HepG2 (cell line): Measurements from ENCODE around the gene CDC42BPG. TPM values are rescaled to one million over a fixed set of nuclear protein-coding genes. Genes with fewer than 3 reads are reported as not detected.

Source experiments
- HNRNPH1 ChIP-seq: fragments of 200-400 bp; formaldehyde crosslinking; optimal IDR thresholded peaks from 2 replicates; pipeline ENCODE3; 2017; ENCODE audit warnings: mild to moderate bottlenecking, low read depth, low read length
- RBAK ChIP-seq: sonication (generic); formaldehyde crosslinking; IDR thresholded peaks from 2 replicates; pipeline ENCODE4 v1.5.1; 2020; ENCODE audit warnings: mild to moderate bottlenecking, missing genetic modification reagents
- RNF2 ChIP-seq: fragments of 450-650 bp; conservative IDR thresholded peaks from 2 replicates; pipeline ENCODE4 v1.6.1; 2016; ENCODE audit warnings: low read depth
- RXRA ChIP-seq: sonication (generic); formaldehyde crosslinking; IDR thresholded peaks from 2 replicates; pipeline ENCODE4 v1.5.1; 2020; ENCODE audit warnings: missing genetic modification reagents
- SCMH1 ChIP-seq: sonication (generic); formaldehyde crosslinking; IDR thresholded peaks from 2 replicates; pipeline ENCODE4 v1.9.0; 2021; ENCODE audit warnings: missing genetic modification reagents, mild to moderate bottlenecking, borderline replicate concordance
- ZBTB7A ChIP-seq: sonication (generic); formaldehyde crosslinking; IDR thresholded peaks from 2 replicates; pipeline ENCODE4 v1.8.0; 2022; ENCODE audit warnings: mild to moderate bottlenecking, missing genetic modification reagents
- ZEB1 ChIP-seq: IDR thresholded peaks from 2 replicates; pipeline ENCODE4 v1.6.1; 2012; ENCODE audit warnings: mild to moderate bottlenecking, low read depth, inconsistent platforms; ENCODE audit not compliant: insufficient replicate concordance
- ZFP90 ChIP-seq: sonication (generic); formaldehyde crosslinking; IDR thresholded peaks from 2 replicates; pipeline ENCODE4 v1.8.0; 2022; ENCODE audit warnings: missing genetic modification reagents, mild to moderate bottlenecking, inconsistent platforms, borderline replicate concordance
- ZFY ChIP-seq: sonication (generic); formaldehyde crosslinking; IDR thresholded peaks from 2 replicates; pipeline ENCODE4 v1.4.0; 2020; ENCODE audit warnings: missing genetic modification reagents
- ZNF20 ChIP-seq: sonication (generic); formaldehyde crosslinking; IDR thresholded peaks from 2 replicates; pipeline ENCODE4 v1.4.0; 2020; ENCODE audit warnings: mild to moderate bottlenecking, moderate library complexity, missing genetic modification reagents
- ZNF225 ChIP-seq: sonication (generic); formaldehyde crosslinking; IDR thresholded peaks from 2 replicates; pipeline ENCODE4 v1.4.0; 2020; ENCODE audit warnings: mild to moderate bottlenecking, missing genetic modification reagents
- ZNF768 ChIP-seq: sonication (generic); formaldehyde crosslinking; IDR thresholded peaks from 2 replicates; pipeline ENCODE4 v1.4.0; 2020; ENCODE audit warnings: missing genetic modification reagents
- polyA plus RNA-seq, 8 experiments: library from polyadenylated mRNA; depleted of rRNA in 3 of 8; stranded (reverse) in 7 of 8; unstranded in 1 of 8; fragments of >200 nt; fragmentation: Illumina TruSeq in 4 of 8; extraction: Trizol in 4 of 8; gene quantifications; 2 replicates each; pipeline versions ENCODE4 v1.2.1 to v1.2.3, GENCODE V29; 2011 to 2016; ENCODE audit warnings: low read depth in 4 of 8, missing spikeins in 1 of 8, mixed read lengths in 1 of 8; ENCODE audit not compliant: insufficient read depth in 1 of 8
- total RNA-seq, 5 experiments: library from RNA; depleted of rRNA; stranded (reverse); fragments of >200 nt; fragmentation: Illumina TruSeq; extraction: Trizol; gene quantifications; 2 replicates each; pipeline ENCODE4 v1.2.3, GENCODE V29; 2016; ENCODE audit warnings: low read depth in 1 of 5
- TF ChIP-seq, protein P1 (sequence below): sonication (generic); formaldehyde crosslinking; IDR thresholded peaks from 2 replicates; pipeline ENCODE4 v1.4.0; 2020; ENCODE audit warnings: missing genetic modification reagents
- TF ChIP-seq, protein P2 (sequence below): sonication (generic); formaldehyde crosslinking; IDR thresholded peaks from 2 replicates; pipeline ENCODE4 v1.4.0; 2020; ENCODE audit warnings: missing genetic modification reagents
- TF ChIP-seq, protein P3 (sequence below): sonication (generic); formaldehyde crosslinking; IDR thresholded peaks from 2 replicates; pipeline ENCODE4 v1.5.0; 2020; ENCODE audit warnings: missing genetic modification reagents, mild to moderate bottlenecking, borderline replicate concordance
- TF ChIP-seq, protein P4 (sequence below): sonication (generic); formaldehyde crosslinking; conservative IDR thresholded peaks from 2 replicates; pipeline ENCODE4 v1.8.0; 2022; ENCODE audit warnings: low read depth, missing genetic modification reagents
- TF ChIP-seq, protein P5 (sequence below): sonication (generic); formaldehyde crosslinking; conservative IDR thresholded peaks from 2 replicates; pipeline ENCODE4 v1.4.0; 2020; ENCODE audit warnings: missing genetic modification reagents

CDC42BPG gene
- total and polyA plus RNA-seq, 2 of the 13 experiments (the other 11 are each of a cell fraction or from before 2014, with no cell fraction given), result 0.55 to 1.4 TPM

DNA sequence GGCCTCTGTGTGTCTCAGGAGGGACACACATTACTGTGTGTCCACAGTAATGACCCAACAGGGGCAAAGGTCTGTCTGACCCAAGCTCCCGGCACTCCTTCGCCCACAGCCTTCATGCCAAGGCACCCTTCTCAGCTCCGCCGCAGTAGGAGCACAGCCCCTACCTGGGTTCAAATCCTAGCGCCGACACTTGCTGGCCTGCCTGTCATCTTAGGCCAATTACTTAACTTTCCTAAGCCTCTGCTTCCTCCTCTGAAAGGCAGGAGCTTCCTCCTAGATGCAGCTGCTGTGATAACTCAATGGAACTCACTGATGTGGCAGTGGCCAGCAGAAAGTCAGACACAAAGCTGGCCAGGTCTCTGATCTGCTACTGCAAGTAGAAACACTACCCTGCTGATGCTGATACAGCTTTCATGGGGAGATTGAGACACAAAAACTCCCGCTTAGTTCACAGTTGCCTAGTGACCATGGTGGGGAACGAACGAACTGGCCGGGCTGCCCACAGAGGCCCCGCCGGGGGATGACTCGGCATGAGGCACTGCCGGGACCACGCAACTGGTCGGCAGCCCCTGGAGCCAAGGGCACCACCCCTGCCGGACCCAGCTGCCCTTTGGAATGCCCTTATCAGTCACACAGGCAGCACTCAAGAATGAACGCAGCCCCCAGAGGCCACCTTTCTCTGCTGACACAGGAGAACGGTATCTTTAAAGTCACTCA lies 25.9 kb upstream of the CDC42BPG start (continued):
- TF ChIP-seq, protein P1, sequence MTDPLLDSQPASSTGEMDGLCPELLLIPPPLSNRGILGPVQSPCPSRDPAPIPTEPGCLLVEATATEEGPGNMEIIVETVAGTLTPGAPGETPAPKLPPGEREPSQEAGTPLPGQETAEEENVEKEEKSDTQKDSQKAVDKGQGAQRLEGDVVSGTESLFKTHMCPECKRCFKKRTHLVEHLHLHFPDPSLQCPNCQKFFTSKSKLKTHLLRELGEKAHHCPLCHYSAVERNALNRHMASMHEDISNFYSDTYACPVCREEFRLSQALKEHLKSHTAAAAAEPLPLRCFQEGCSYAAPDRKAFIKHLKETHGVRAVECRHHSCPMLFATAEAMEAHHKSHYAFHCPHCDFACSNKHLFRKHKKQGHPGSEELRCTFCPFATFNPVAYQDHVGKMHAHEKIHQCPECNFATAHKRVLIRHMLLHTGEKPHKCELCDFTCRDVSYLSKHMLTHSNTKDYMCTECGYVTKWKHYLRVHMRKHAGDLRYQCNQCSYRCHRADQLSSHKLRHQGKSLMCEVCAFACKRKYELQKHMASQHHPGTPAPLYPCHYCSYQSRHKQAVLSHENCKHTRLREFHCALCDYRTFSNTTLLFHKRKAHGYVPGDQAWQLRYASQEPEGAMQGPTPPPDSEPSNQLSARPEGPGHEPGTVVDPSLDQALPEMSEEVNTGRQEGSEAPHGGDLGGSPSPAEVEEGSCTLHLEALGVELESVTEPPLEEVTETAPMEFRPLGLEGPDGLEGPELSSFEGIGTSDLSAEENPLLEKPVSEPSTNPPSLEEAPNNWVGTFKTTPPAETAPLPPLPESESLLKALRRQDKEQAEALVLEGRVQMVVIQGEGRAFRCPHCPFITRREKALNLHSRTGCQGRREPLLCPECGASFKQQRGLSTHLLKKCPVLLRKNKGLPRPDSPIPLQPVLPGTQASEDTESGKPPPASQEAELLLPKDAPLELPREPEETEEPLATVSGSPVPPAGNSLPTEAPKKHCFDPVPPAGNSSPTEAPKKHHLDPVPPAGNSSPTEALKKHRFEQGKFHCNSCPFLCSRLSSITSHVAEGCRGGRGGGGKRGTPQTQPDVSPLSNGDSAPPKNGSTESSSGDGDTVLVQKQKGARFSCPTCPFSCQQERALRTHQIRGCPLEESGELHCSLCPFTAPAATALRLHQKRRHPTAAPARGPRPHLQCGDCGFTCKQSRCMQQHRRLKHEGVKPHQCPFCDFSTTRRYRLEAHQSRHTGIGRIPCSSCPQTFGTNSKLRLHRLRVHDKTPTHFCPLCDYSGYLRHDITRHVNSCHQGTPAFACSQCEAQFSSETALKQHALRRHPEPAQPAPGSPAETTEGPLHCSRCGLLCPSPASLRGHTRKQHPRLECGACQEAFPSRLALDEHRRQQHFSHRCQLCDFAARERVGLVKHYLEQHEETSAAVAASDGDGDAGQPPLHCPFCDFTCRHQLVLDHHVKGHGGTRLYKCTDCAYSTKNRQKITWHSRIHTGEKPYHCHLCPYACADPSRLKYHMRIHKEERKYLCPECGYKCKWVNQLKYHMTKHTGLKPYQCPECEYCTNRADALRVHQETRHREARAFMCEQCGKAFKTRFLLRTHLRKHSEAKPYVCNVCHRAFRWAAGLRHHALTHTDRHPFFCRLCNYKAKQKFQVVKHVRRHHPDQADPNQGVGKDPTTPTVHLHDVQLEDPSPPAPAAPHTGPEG (CRISPR knock-in tag), result no peak
- no peak for TF ChIP-seq RNF2
- TF ChIP-seq RXRA (CRISPR knock-in tag), result peak; percentile 51; the same call in 1 of the 2 replicates
- TF ChIP-seq, protein P2, sequence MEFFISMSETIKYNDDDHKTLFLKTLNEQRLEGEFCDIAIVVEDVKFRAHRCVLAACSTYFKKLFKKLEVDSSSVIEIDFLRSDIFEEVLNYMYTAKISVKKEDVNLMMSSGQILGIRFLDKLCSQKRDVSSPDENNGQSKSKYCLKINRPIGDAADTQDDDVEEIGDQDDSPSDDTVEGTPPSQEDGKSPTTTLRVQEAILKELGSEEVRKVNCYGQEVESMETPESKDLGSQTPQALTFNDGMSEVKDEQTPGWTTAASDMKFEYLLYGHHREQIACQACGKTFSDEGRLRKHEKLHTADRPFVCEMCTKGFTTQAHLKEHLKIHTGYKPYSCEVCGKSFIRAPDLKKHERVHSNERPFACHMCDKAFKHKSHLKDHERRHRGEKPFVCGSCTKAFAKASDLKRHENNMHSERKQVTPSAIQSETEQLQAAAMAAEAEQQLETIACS (CRISPR knock-in tag), result no peak
- 0 out of 2 replicates have a peak, but pooled peaks have one; percentile 4 for TF ChIP-seq ZNF768
- TF ChIP-seq HNRNPH1, result no peak
- TF ChIP-seq ZNF225 (CRISPR knock-in tag), result no peak
- TF ChIP-seq RBAK, result no peak
- TF ChIP-seq, protein P3, sequence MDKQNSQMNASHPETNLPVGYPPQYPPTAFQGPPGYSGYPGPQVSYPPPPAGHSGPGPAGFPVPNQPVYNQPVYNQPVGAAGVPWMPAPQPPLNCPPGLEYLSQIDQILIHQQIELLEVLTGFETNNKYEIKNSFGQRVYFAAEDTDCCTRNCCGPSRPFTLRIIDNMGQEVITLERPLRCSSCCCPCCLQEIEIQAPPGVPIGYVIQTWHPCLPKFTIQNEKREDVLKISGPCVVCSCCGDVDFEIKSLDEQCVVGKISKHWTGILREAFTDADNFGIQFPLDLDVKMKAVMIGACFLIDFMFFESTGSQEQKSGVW (CRISPR knock-in tag), result no peak
- TF ChIP-seq ZBTB7A (CRISPR knock-in tag), result 0 out of 2 replicates have a peak, but pooled peaks have one; percentile 75
- no peak for TF ChIP-seq ZNF20 (CRISPR knock-in tag)
- TF ChIP-seq, protein P4, sequence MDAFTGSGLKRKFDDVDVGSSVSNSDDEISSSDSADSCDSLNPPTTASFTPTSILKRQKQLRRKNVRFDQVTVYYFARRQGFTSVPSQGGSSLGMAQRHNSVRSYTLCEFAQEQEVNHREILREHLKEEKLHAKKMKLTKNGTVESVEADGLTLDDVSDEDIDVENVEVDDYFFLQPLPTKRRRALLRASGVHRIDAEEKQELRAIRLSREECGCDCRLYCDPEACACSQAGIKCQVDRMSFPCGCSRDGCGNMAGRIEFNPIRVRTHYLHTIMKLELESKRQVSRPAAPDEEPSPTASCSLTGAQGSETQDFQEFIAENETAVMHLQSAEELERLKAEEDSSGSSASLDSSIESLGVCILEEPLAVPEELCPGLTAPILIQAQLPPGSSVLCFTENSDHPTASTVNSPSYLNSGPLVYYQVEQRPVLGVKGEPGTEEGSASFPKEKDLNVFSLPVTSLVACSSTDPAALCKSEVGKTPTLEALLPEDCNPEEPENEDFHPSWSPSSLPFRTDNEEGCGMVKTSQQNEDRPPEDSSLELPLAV, result no peak
- no peak for TF ChIP-seq SCMH1
- TF ChIP-seq, protein P5, sequence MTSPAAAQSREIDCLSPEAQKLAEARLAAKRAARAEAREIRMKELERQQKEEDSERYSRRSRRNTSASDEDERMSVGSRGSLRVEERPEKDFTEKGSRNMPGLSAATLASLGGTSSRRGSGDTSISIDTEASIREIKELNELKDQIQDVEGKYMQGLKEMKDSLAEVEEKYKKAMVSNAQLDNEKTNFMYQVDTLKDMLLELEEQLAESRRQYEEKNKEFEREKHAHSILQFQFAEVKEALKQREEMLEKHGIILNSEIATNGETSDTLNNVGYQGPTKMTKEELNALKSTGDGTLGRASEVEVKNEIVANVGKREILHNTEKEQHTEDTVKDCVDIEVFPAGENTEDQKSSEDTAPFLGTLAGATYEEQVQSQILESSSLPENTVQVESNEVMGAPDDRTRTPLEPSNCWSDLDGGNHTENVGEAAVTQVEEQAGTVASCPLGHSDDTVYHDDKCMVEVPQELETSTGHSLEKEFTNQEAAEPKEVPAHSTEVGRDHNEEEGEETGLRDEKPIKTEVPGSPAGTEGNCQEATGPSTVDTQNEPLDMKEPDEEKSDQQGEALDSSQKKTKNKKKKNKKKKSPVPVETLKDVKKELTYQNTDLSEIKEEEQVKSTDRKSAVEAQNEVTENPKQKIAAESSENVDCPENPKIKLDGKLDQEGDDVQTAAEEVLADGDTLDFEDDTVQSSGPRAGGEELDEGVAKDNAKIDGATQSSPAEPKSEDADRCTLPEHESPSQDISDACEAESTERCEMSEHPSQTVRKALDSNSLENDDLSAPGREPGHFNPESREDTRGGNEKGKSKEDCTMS (CRISPR knock-in tag), result no peak
- TF ChIP-seq ZEB1, result no peak
- peak; percentile 46; the same call in 1 of the 2 replicates for TF ChIP-seq ZFY
- TF ChIP-seq ZFP90 (CRISPR knock-in tag), result no peak; the same call in 1 of the 2 replicates
